HAP-1 (cell line): ENCODE measurements around the gene ARHGAP42.
"Not testable (repeated sequence)": the region's sequence is repeated elsewhere in the genome, so short reads cannot be mapped to it uniquely, and the experiment has no call there.

Source experiments
- DNase-seq, 2 experiments: peaks; one replicate each; pipeline ENCODE4 v3.0.0-alpha.2; 2016 to 2020; ENCODE audit warnings: low spot score in 2 of 2
- H3K27me3 ChIP-seq: fragments of 250-450 bp; sonication (Bioruptor Pico); 2 replicates; pipeline ENCODE4 v1.5.1; 2020; ENCODE audit warnings: low read depth, mild to moderate bottlenecking, moderate library complexity
- H3K36me3 ChIP-seq: fragments of 250-450 bp; sonication (Bioruptor Pico); replicated peaks from 2 replicates; pipeline ENCODE4 v1.5.1; 2020; ENCODE audit warnings: mild to moderate bottlenecking
- H3K4me1 ChIP-seq: fragments of 250-450 bp; sonication (Bioruptor Pico); 2 replicates; pipeline ENCODE4 v1.5.1; 2020; ENCODE audit warnings: mild to moderate bottlenecking
- H3K4me3 ChIP-seq: fragments of 250-450 bp; sonication (Bioruptor Pico); 2 replicates; pipeline ENCODE4 v1.5.1; 2020; ENCODE audit warnings: mild to moderate bottlenecking, moderate library complexity
- H3K9me3 ChIP-seq: fragments of 250-450 bp; sonication (Bioruptor Pico); 2 replicates; pipeline ENCODE4 v1.5.1; 2020; ENCODE audit warnings: mild to moderate bottlenecking, moderate library complexity
- in situ Hi-C: fragments of 300-500 bp; cut with MboI; formaldehyde crosslinking; loops from 3 replicates; pipeline ENCODE4 v1.14.3; 2020; ENCODE audit warnings: low sequenced_read_pairs, inconsistent platforms, mixed read lengths

Gene ARHGAP42

DNA sequence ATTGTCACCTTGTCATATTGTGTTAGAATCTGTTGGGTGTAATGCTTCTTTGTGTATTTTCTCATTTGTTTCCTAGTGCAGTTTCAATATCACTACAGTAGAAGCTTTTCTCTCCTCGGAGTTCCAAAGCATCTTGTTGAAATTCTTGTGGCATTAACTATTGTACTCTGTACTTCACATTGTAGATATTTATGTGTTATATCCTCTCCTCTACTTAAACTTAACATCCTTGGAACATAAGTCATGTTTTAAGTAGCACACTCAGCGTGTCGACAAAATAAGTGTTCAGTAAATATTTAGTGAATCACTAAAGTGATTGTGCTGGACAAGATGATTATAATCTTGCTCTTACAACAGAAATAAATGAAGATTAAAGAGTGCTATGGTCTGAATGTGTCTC lies 201.7 kb downstream of the ARHGAP42 start:
- Histone ChIP-seq H3K9me3 (no peaks in the 10 kb centered on the region), H3K4me1 (no peaks in the 10 kb centered on the region), H3K4me3 (no peak overlapping the region), H3K27me3 (no peaks in the 10 kb centered on the region), H3K36me3 (no peaks in the 10 kb centered on the region)
- in situ Hi-C loops, result no loop called here
- DNase-seq, result no peak

DNA sequence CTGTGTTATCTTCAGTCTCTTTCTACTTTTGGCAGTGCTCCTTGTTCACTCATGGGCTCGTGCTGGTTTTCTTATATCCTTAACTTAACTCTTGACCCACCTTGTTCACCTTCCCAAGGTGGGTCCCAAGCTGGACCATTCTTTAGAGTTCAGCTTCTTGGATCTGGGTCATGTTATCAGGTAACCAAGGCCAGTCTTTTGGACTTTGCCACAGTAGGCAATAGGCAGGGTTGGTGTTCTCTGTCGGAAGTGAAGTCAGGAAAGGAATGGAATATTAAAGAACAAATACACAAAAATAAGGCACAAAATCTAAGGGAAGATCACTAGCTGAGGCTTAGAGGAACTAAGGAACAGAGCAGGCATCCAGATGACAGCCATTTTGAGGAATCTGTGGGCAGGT lies 202.7 kb downstream of the ARHGAP42 start:
- Histone ChIP-seq H3K4me3 (no peak overlapping the region), H3K9me3 (no peaks in the 10 kb centered on the region), H3K27me3 (no peaks in the 10 kb centered on the region), H3K36me3 (no peaks in the 10 kb centered on the region), H3K4me1 (no peaks in the 10 kb centered on the region)
- in situ Hi-C loops, result no loop called here
- no peak for DNase-seq

DNA sequence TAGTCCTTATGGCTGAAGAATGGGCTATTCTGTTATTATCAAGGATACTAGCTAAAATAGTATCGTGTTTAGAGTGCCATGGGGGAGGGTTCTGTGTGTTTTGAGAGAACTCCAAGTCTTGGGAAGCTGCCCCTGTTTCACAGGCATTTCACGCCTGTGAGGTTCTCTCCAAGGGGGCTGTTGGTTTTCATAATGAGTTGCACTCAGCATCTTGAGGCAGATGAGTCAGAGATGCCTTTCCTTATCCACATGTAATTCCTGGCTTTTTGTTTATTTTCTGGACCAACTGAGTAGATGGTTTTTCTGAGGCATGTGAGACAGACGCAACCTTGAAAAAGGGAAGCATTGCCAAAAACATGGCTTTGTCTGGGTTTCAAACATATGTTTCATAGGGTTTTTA lies 203.7 kb downstream of the ARHGAP42 start:
- H3K27me3 ChIP-seq, result no peaks in the 10 kb centered on the region
- H3K4me1 ChIP-seq, result no peaks in the 10 kb centered on the region
- H3K4me3 ChIP-seq, result no peak overlapping the region
- no peak for DNase-seq
- in situ Hi-C loops, result no loop called here
- H3K36me3 ChIP-seq, result no peaks in the 10 kb centered on the region
- no peaks in the 10 kb centered on the region for H3K9me3 ChIP-seq

DNA sequence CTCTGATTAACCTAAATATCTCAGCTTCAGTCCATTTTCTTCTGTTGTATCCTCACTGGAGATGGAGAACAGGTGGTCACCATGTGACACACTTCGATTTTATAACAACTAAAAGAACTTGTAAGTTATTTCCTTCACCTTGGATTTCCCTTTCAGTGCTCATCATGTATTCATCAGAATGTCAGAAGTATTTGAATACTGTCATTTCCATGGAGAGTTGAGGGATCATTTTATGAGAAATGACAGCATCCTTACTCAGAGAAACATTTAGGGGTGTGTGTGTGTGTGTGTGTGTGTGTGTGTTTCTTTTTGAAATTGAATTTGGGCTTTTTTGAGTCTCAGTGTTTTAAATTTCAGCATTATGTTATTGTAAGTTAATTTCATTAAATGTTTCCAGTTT lies 205.8 kb downstream of the ARHGAP42 start:
- Histone ChIP-seq H3K4me3 (no peak overlapping the region), H3K36me3 (no peaks in the 10 kb centered on the region), H3K4me1 (no peaks in the 10 kb centered on the region), H3K9me3 (no peaks in the 10 kb centered on the region), H3K27me3 (no peaks in the 10 kb centered on the region)
- no peak for DNase-seq
- in situ Hi-C loops, result no loop called here

DNA sequence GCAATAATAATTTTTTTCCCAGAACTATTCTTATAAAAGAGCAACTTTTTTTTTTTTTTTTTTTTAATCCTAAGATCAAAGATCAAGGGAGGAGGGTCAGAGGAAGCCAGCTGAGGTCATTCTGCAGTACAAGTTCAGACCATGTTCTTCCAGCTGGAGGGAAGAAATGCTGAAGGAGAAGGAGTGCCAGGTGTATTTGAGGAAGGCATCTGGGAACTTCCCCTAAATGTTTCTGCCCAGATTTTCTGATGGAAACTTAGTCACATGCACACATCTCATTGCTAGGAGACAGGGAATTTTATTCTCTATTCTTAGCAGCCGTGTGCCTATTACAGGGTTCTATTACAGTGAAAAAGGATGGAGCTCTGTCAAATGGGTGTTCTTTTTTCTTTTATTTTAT lies 208.4 kb downstream of the ARHGAP42 start:
- Histone ChIP-seq H3K4me3 (no peak overlapping the region), H3K4me1 (no peaks in the 10 kb centered on the region)

DNA sequence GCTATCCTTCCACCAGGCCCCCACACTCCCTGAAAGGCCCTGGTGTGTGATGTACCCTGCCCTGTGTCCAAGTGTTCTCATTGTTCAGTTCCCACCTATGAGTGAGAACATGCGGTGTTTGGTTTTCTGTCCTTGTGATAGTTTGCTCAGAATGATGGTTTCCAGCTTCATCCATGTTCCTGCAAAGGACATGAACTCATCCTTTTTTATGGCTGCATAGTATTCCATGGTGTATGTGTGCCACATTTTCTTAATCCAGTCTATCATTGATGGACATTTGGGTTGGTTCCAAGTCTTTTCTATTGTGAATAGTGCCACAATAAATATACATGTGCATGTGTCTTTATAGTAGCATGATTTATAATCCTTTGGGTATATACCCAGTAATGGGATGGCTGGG lies 208.9 kb downstream of the ARHGAP42 start:
- H3K4me3 ChIP-seq, H3K36me3 ChIP-seq, H3K27me3 ChIP-seq, in situ Hi-C loops, H3K9me3 ChIP-seq, H3K4me1 ChIP-seq, DNase-seq: not testable (repeated sequence)

More for the DNA sequence above, 208.4 kb downstream of the ARHGAP42 start:
- Histone ChIP-seq H3K27me3 (no peaks in the 10 kb centered on the region), H3K36me3 (no peaks in the 10 kb centered on the region), H3K9me3 (no peaks in the 10 kb centered on the region)
- in situ Hi-C loops, result no loop called here
- no peak for DNase-seq

DNA sequence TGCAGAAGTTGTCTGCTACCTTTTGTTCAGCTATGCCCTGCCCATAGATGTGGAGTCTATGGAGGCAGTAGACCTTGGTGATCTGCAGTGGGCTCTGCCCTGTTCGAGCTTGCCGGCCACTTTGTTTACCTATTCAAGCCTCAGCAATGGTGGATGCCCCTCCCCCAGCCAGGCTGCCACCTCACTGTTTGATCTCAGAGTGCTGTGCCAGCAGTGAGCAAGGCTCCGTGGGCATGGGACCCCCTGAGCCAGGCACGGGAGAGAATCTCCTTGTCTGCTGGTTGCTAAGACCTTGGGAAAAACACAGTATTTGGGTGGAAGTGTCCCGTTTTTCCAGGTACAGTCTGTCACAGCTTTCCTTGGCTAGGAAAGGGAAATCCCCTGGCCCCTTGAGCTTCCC lies 214.4 kb downstream of the ARHGAP42 start:
- DNase-seq, in situ Hi-C loops, H3K4me3 ChIP-seq, H3K36me3 ChIP-seq, H3K9me3 ChIP-seq, H3K4me1 ChIP-seq, H3K27me3 ChIP-seq: not testable (repeated sequence)

DNA sequence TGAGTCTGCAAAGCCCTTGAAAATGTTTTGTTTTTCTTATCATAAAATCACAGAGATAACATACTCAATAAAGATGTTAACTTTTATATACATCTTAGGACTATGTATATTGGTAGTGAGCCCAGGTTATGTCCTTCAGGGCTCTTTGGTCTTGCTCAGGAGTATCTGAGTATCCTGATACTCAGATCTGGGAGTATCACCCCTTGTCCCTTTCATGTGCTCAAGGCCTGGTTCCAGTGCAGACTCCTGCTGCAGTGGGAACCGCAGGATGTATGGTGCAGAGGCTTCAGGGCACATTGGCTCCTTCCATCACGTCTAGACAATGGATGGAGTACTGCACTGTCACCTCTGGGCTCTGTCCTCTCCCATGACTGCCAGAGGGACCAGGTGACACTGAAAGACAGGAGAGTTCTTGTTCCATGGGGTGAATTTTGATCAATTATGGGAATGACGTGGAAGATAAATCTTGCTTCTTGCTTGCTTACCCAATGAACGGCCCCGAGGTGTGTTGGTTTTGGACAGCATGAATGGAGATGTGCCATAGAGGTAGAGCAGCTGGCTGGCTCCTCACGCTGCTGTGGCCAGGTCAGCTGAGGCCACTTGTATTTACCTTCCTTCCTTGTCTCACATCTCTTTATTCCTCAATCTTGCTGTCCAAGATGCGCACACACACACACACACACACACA lies 215.5 kb downstream of the ARHGAP42 start:
- peaks cover 6% of the 10 kb centered on the region for H3K4me1 ChIP-seq
- in situ Hi-C loops, result no loop called here

DNA sequence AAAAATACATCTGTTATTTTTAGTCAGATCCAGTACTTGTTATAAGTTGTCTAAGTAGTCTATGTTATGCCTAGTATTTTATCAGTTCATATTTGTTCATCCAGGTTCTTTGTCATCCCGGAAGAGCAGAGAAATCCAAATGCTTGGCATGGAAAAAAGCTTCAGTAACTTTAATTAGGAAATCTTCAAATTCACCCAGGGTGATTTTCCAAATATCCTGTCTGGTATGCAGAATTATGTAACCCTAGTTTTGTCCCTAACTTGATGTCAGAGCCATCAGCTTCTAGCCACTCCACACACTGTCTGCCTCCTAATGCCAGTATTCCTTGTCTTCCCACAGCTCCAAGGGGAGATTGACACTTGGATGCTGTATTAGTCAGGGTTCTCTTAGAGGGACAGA lies 216.2 kb downstream of the ARHGAP42 start:
- no peak for DNase-seq
- in situ Hi-C loops, result no loop called here
- no peaks in the 10 kb centered on the region for H3K9me3 ChIP-seq

More for the DNA sequence above, 215.5 kb downstream of the ARHGAP42 start:
- no peak for DNase-seq
- Histone ChIP-seq H3K36me3 (no peaks in the 10 kb centered on the region), H3K9me3 (no peaks in the 10 kb centered on the region), H3K27me3 (no peaks in the 10 kb centered on the region), H3K4me3 (no peak overlapping the region)

DNA sequence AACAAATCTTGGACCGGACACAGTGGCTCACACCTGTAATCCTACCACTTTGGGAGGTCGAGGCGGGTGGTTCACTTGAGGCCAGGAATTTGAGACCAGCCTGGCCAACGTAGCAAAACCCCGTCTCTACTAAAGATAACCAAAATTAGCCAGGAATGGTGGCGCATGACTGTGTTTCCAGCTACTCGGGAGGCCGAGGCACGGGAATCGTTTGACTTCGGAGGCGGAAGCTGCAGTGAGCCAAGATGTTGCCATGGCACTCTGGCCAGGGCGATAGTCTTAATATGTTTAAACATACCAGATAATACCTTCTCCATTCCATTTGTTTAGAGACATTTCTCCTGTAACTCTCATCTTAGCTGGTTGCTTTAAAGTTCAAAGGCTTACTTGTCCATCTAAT lies 218.6 kb downstream of the ARHGAP42 start:
- H3K4me1 ChIP-seq, result peaks cover 8% of the 10 kb centered on the region
- no peak for DNase-seq
- no peaks in the 10 kb centered on the region for H3K36me3 ChIP-seq
- in situ Hi-C loops, result no loop called here
- no peaks in the 10 kb centered on the region for H3K27me3 ChIP-seq
- no peak overlapping the region for H3K4me3 ChIP-seq
- H3K9me3 ChIP-seq, result no peaks in the 10 kb centered on the region

More for the DNA sequence above, 216.2 kb downstream of the ARHGAP42 start:
- Histone ChIP-seq H3K4me3 (no peak overlapping the region), H3K4me1 (peaks cover 6% of the 10 kb centered on the region), H3K36me3 (no peaks in the 10 kb centered on the region), H3K27me3 (no peaks in the 10 kb centered on the region)

DNA sequence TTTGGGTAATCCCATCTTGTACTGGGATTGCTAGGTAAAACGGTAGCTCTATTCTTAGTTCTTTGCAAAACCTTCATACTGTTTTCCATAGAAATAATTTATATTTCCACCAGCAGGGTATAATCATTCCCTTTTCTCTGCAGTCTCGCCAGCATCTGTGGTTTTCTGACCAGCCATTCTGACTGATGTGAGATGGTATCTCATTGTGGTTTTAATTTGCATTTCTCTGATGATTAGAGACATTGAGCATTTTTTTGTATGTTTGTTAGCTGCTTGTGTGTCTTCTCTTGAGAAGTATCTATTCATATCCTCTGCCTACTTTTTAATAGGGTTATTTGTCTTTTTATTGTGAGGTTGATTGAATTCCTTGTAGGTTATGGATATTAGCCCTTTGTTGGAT lies 221.7 kb downstream of the ARHGAP42 start:
- in situ Hi-C loops, result no loop called here

DNA sequence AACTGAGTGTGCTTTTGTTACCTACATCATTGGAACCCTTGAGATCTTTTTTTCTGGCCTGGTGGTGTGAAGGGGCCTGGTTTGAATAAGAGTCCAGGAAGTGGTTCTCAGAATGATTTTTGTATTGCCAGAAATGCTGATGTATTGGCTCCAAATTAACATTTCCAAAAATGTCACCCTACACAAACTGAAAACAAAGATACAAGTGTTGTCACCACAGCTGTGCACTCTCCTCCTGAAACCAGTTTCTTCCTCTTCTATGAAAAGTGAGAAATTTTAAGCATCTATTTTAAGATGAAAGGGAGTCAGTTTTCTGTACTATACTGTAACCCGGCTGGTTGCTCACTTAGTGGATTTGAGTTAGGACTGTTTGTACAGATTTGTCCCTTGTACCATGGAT lies 223.7 kb downstream of the ARHGAP42 start:
- no peak for DNase-seq
- Histone ChIP-seq H3K4me3 (no peak overlapping the region), H3K27me3 (no peaks in the 10 kb centered on the region), H3K36me3 (no peaks in the 10 kb centered on the region), H3K9me3 (no peaks in the 10 kb centered on the region), H3K4me1 (0 out of 2 replicates have a peak, but pooled peaks cover 5% of the 10 kb centered on the region)
- in situ Hi-C loops, result no loop called here

More for the DNA sequence above, 221.7 kb downstream of the ARHGAP42 start:
- no peaks in the 10 kb centered on the region for H3K27me3 ChIP-seq
- H3K9me3 ChIP-seq, result no peaks in the 10 kb centered on the region
- H3K4me3 ChIP-seq, result no peak overlapping the region
- H3K4me1 ChIP-seq, result peaks cover 11% of the 10 kb centered on the region
- no peaks in the 10 kb centered on the region for H3K36me3 ChIP-seq
- DNase-seq, result no peak

DNA sequence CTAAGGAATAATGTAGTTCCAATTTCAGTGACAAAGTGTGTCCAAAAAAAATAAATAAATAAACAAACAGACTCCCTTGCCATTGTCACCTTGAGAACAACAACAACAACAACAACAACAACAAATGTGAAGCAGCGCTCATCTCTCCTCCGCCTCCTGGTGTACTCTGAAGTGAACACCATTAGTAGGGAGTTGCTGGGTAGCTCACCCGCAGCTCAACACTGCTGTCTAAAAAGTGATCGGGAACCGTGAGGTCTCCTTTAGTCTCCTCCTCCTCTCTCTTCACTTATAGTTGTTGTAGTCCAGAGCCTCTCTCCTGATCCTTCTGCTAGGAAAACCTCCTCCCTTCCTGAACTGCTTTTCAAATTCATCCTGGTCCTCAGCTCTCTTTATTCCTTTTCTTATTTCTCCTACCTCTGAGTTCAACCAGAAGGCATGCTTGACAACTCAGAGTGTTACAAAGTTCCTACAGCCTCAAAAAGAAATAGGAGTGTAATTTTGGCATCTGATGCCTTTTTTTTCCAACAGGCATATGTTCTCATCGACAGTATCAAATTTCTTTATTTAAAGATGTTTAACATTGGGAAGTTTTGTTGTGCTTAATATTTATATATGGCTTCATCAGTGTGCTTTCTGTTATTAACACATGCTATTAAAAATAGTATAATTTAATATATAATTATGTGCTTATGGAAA lies 227.5 kb downstream of the ARHGAP42 start:
- Histone ChIP-seq H3K27me3 (no peaks in the 10 kb centered on the region), H3K36me3 (no peaks in the 10 kb centered on the region), H3K4me3 (no peak overlapping the region), H3K4me1 (peaks cover 16% of the 10 kb centered on the region), H3K9me3 (no peaks in the 10 kb centered on the region)
- no peak for DNase-seq
- in situ Hi-C loops, result no loop called here

DNA sequence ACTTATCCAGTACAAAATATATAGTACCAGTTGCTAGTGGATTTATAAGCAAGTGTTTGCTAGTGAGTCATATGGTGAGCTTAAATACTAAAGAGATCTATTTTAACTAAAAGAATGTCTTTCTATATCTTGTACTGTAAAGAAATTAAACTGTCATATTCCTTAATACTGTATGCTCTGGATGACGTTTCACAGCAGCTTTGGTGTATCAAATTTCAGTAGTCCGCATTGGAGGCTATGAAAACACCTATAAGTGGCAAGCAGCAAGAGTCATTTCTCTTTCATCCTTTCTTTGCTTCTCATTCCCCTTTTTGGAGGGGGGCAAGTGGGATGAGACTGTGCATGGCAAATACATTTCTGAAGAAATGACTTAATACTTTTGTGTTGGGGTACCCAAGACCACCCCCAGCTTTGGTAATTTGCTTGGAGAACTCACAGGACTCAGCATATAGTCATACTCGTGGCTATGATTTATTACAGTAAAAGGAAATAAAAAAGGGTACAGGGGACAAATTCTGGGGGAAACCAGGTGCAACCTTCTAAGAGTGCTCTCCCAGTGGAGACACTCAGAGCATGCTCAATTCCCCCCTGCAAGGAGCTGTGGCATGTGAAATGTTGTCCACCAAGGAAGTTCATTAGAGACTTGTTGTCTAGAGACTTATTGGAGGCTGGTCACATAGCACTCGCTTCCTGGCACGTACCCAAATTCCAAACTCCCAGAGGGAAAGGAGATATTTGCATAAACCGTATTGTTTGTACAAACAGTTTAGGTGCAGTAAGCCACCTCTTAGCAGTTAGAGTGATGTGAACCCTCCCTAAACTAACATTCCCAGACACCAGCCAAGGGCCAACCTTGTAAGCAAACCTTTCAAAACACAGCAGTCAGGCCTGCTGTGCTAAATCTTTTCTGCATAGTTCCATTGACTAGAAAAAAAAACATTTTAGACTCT lies 231.7 kb downstream of the ARHGAP42 start:
- H3K4me1 ChIP-seq, result peaks cover 16% of the 10 kb centered on the region
- H3K36me3 ChIP-seq, result no peaks in the 10 kb centered on the region
- no peak overlapping the region for H3K4me3 ChIP-seq
- no peaks in the 10 kb centered on the region for H3K9me3 ChIP-seq
- in situ Hi-C loops, result no loop called here
- H3K27me3 ChIP-seq, result no peaks in the 10 kb centered on the region
- DNase-seq, result peak; percentile 79 to 86
